NB4 (cell line): ENCODE results near the gene DTNB.

Experiments used
- CTCF ChIP-seq: IDR thresholded peaks from one replicate; pipeline ENCODE4 v1.5.1; 2012; ENCODE audit warnings: low read depth, low read length
- MYC ChIP-seq: IDR thresholded peaks from 2 replicates; pipeline ENCODE4 v1.6.1; 2011; ENCODE audit warnings: low read depth, low read length

- no peak for TF ChIP-seq CTCF
- TF ChIP-seq MYC, result no peak
These were observed 256.7 kb downstream of the DTNB start for GRCh38 chr2:25416674-25417073.
